H9 (cell line): ENCODE data around the gene NEU3. TPM values are rescaled to one million over a fixed set of nuclear protein-coding genes. Genes with fewer than 3 reads are reported as not detected.

Source experiments
- DNase-seq: peaks from one replicate; pipeline ENCODE4 v3.0.0-alpha.2; 2017
- H2AFZ ChIP-seq: one replicate; pipeline ENCODE4 v1.6.1; 2013; ENCODE audit warnings: mild to moderate bottlenecking, low read length, control low read depth, moderate library complexity
- H2AK5ac ChIP-seq: 2 replicates; pipeline ENCODE4 v1.6.1; 2013; ENCODE audit warnings: low read length, control low read depth, mixed read lengths; ENCODE audit not compliant: insufficient read length
- H2BK120ac ChIP-seq: one replicate; pipeline ENCODE4 v1.6.1; 2013; ENCODE audit warnings: low read depth, mild to moderate bottlenecking, low read length, control low read depth, inconsistent platforms; ENCODE audit not compliant: poor library complexity, severe bottlenecking
- H2BK12ac ChIP-seq: 2 replicates; pipeline ENCODE4 v1.6.1; 2013; ENCODE audit warnings: low read length, control low read depth, mixed read lengths, low read depth; ENCODE audit not compliant: insufficient read length
- H2BK15ac ChIP-seq: 2 replicates; pipeline ENCODE4 v1.6.1; 2013; ENCODE audit warnings: low read depth, low read length, control low read depth
- H2BK20ac ChIP-seq: one replicate; pipeline ENCODE4 v1.6.1; 2013; ENCODE audit warnings: low read depth, mild to moderate bottlenecking, low read length, control low read depth, inconsistent platforms; ENCODE audit not compliant: poor library complexity, severe bottlenecking
- H2BK5ac ChIP-seq: 2 replicates; pipeline ENCODE4 v1.6.1; 2013; ENCODE audit warnings: low read length, control low read depth, mixed read lengths; ENCODE audit not compliant: insufficient read length
- H3K14ac ChIP-seq: 2 replicates; pipeline ENCODE4 v1.6.1; 2013; ENCODE audit warnings: low read length, control low read depth; ENCODE audit not compliant: insufficient read depth
- H3K18ac ChIP-seq: 2 replicates; pipeline ENCODE4 v1.6.1; 2013; ENCODE audit warnings: low read depth, mild to moderate bottlenecking, mixed read lengths, low read length, control low read depth; ENCODE audit not compliant: insufficient read length
- H3K23ac ChIP-seq: 2 replicates; pipeline ENCODE4 v1.6.1; 2013; ENCODE audit warnings: low read length, control low read depth, mixed read lengths, low read depth; ENCODE audit not compliant: insufficient read length
- H3K23me2 ChIP-seq: 2 replicates; pipeline ENCODE4 v1.6.1; 2013; ENCODE audit warnings: low read depth, mild to moderate bottlenecking, mixed read lengths, low read length, control low read depth; ENCODE audit not compliant: insufficient read length, poor library complexity, severe bottlenecking
- H3K27ac ChIP-seq: 2 replicates; pipeline ENCODE4 v1.5.1; 2013; ENCODE audit warnings: low read length, control low read depth, mixed read lengths, low read depth; ENCODE audit not compliant: insufficient read length
- H3K27me3 ChIP-seq: 2 replicates; pipeline ENCODE4 v1.6.1; 2013; ENCODE audit warnings: low read length, control low read depth, inconsistent platforms; ENCODE audit not compliant: insufficient read depth
- H3K4ac ChIP-seq: 2 replicates; pipeline ENCODE4 v1.6.1; 2013; ENCODE audit warnings: low read depth, mild to moderate bottlenecking, control low read depth, inconsistent platforms, low read length, moderate library complexity
- H3K4me1 ChIP-seq: 2 replicates; pipeline ENCODE4 v1.6.1; 2013; ENCODE audit warnings: low read length, control low read depth, inconsistent platforms; ENCODE audit not compliant: insufficient read depth
- H3K4me2 ChIP-seq: 2 replicates; pipeline ENCODE4 v1.6.1; 2013; ENCODE audit warnings: low read length, control low read depth, mixed read lengths; ENCODE audit not compliant: insufficient read length, insufficient read depth
- H3K56ac ChIP-seq: 2 replicates; pipeline ENCODE4 v1.6.1; 2013; ENCODE audit warnings: low read depth, mild to moderate bottlenecking, mixed read lengths, low read length, control low read depth; ENCODE audit not compliant: insufficient read length
- H3K79me1 ChIP-seq: 2 replicates; pipeline ENCODE4 v1.6.1; 2013; ENCODE audit warnings: low read depth, mild to moderate bottlenecking, moderate library complexity, low read length, control low read depth, inconsistent platforms; ENCODE audit not compliant: insufficient read depth, poor library complexity, severe bottlenecking
- H3K79me2 ChIP-seq: 2 replicates; pipeline ENCODE4 v1.6.1; 2013; ENCODE audit warnings: low read length, control low read depth, inconsistent platforms; ENCODE audit not compliant: insufficient read depth
- H3K9ac ChIP-seq: 2 replicates; pipeline ENCODE4 v1.6.1; 2013; ENCODE audit warnings: low read length, control low read depth, mixed read lengths; ENCODE audit not compliant: insufficient read length; ENCODE audit errors: extremely low read depth
- H3K9me3 ChIP-seq: one replicate; pipeline ENCODE4 v1.6.1; 2013; ENCODE audit warnings: low read depth, low read length, inconsistent platforms; ENCODE audit not compliant: control insufficient read depth
- H3T11ph ChIP-seq: one replicate; pipeline ENCODE4 v1.6.1; 2013; ENCODE audit warnings: mild to moderate bottlenecking, low read length, control low read depth, inconsistent platforms
- H4K20me1 ChIP-seq: one replicate; pipeline ENCODE4 v1.6.1; 2013; ENCODE audit not compliant: control insufficient read depth, insufficient read length, insufficient read depth
- H4K5ac ChIP-seq: 2 replicates; pipeline ENCODE4 v1.6.1; 2013; ENCODE audit warnings: low read depth, mild to moderate bottlenecking, mixed read lengths, low read length, control low read depth; ENCODE audit not compliant: insufficient read length
- H4K8ac ChIP-seq: replicated peaks from 2 replicates; pipeline ENCODE4 v1.6.1; 2013; ENCODE audit warnings: low read length, control low read depth, mixed read lengths, low read depth; ENCODE audit not compliant: insufficient read length
- H4K91ac ChIP-seq: 2 replicates; pipeline ENCODE4 v1.6.1; 2013; ENCODE audit warnings: low read depth, mild to moderate bottlenecking, moderate library complexity, mixed read lengths, low read length, control low read depth; ENCODE audit not compliant: insufficient read length
- H3K27ac Mint-ChIP-seq, 3 experiments: 2 replicates in 2 of 3; 3 replicates in 1 of 3; pipeline ENCODE4 v1.8.0; 2020 to 2021; ENCODE audit warnings: mixed read lengths in 3 of 3, mild to moderate bottlenecking in 1 of 3, moderate library complexity in 1 of 3
- H3K27me3 Mint-ChIP-seq: 2 replicates; pipeline ENCODE4 v1.8.0; 2021; ENCODE audit warnings: low read depth, mild to moderate bottlenecking, moderate library complexity, mixed read lengths
- H3K36me3 Mint-ChIP-seq, 3 experiments: 2 replicates in 2 of 3; 3 replicates in 1 of 3; pipeline ENCODE4 v1.8.0; 2020 to 2021; ENCODE audit warnings: low read depth in 3 of 3, mixed read lengths in 3 of 3; ENCODE audit not compliant: insufficient read depth in 1 of 3
- H3K4me1 Mint-ChIP-seq, 2 experiments: 2 replicates each; pipeline ENCODE4 v1.8.0; 2020; ENCODE audit warnings: mixed read lengths in 2 of 2
- H3K4me3 Mint-ChIP-seq, 2 experiments: 2 replicates in 1 of 2; 3 replicates in 1 of 2; pipeline ENCODE4 v1.8.0; 2020 to 2021; ENCODE audit warnings: mild to moderate bottlenecking in 2 of 2, mixed read lengths in 2 of 2, moderate library complexity in 1 of 2
- H3K9me3 Mint-ChIP-seq, 2 experiments: 2 replicates in 1 of 2; 3 replicates in 1 of 2; pipeline ENCODE4 v1.8.0; 2020; ENCODE audit warnings: mild to moderate bottlenecking in 2 of 2, mixed read lengths in 2 of 2, moderate library complexity in 1 of 2
- WGBS: extraction: QIAGEN DNeasy Blood & Tissue Kit; methylation state at CpG from one replicate; pipeline ENCODE4 v1.1.7; 2013; ENCODE audit warnings: missing lambda C conversion rate, low lambda C conversion rate, mixed read lengths; ENCODE audit not compliant: insufficient read length; ENCODE audit errors: extremely low coverage; 5-methylcytosine and 5-hydroxymethylcytosine counted together
- total RNA-seq: library from RNA; stranded (reverse); gene quantifications from 2 replicates; pipeline ENCODE4 v1.2.1, GENCODE V29; 2021
- TF ChIP-seq, protein P1 (sequence below): fragments of 200-600 bp; sonication (generic); conservative IDR thresholded peaks from 3 replicates; pipeline ENCODE4 v1.8.0; 2021; ENCODE audit warnings: antibody characterized with exemption, mild to moderate bottlenecking

The NEU3 gene
- total RNA-seq, 1 experiment from 2014 or later, result 15.9 TPM

DNA sequence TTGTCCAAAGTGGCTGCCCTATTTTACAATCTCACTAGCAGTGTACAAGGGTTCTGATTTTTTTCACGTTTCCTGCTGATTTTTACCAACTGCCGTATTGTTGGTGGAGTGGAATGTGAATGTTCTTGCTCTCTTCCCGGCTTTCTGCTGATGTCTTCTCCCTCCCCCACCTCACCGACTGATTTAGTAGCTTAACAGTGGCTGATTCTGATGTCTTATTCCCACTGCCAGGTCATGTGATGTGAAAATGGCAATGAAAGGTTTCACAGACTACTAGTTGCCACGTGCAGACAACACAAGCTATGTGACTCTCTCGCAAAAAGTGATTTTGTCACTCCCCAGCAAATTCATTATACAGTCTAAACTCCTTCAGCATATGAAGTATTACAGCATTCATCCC is 17.3 kb upstream of the NEU3 start:
- Histone ChIP-seq H3K27me3 (no peaks in the 10 kb centered on the region; the same call in 1 of the 2 replicates), H2AFZ (no peak overlapping the region), H3K18ac (no peak overlapping the region), H2BK5ac (no peak overlapping the region), H4K91ac (no peak overlapping the region), H2AK5ac (no peak overlapping the region), H3K79me2 (no peaks in the 10 kb centered on the region), H3K56ac (no peak overlapping the region), H4K5ac (no peak overlapping the region), H2BK12ac (no peak overlapping the region), H3K4ac (no peak overlapping the region), H3K23me2 (no peaks in the 10 kb centered on the region), H3K4me1 (no peaks in the 10 kb centered on the region), H2BK20ac (no peak overlapping the region), H4K20me1 (no peaks in the 10 kb centered on the region), H2BK120ac (no peak overlapping the region), H3K4me2 (no peak overlapping the region), H3K27ac (no peak overlapping the region), H3K9me3 (no peaks in the 10 kb centered on the region), H3K79me1 (no peaks in the 10 kb centered on the region), H3K14ac (no peak overlapping the region), H2BK15ac (no peak overlapping the region), H3K23ac (no peak overlapping the region), H4K8ac (no peak overlapping the region), H3T11ph (no peak overlapping the region), H3K9ac (no peak overlapping the region)
- TF ChIP-seq, protein P1, sequence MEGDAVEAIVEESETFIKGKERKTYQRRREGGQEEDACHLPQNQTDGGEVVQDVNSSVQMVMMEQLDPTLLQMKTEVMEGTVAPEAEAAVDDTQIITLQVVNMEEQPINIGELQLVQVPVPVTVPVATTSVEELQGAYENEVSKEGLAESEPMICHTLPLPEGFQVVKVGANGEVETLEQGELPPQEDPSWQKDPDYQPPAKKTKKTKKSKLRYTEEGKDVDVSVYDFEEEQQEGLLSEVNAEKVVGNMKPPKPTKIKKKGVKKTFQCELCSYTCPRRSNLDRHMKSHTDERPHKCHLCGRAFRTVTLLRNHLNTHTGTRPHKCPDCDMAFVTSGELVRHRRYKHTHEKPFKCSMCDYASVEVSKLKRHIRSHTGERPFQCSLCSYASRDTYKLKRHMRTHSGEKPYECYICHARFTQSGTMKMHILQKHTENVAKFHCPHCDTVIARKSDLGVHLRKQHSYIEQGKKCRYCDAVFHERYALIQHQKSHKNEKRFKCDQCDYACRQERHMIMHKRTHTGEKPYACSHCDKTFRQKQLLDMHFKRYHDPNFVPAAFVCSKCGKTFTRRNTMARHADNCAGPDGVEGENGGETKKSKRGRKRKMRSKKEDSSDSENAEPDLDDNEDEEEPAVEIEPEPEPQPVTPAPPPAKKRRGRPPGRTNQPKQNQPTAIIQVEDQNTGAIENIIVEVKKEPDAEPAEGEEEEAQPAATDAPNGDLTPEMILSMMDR, result no peak
- Mint-ChIP-seq H3K9me3 (no peaks in the 10 kb centered on the region), H3K27me3 (no peaks in the 10 kb centered on the region), H3K27ac (no peak overlapping the region), H3K4me1 (no peaks in the 10 kb centered on the region; a peak in 1 of 4 replicates), H3K4me3 (no peak overlapping the region), H3K36me3 (peaks cover 14 to 68% (median 37%) of the 10 kb centered on the region in 3 experiments; a peak in 6 of 7 replicates)
- no CpG with 5 or more reads among the region's 6 CpGs for WGBS
- DNase-seq, result no peak
